Measurements from ENCODE around the gene DONSON. TPM values are rescaled to one million over a fixed set of nuclear protein-coding genes. Genes with fewer than 3 reads are reported as not detected.

DONSON gene
- total RNA-seq, 4 donors from 2014 or later = 5.0 to 15.3 (median 9.0) TPM

DNA sequence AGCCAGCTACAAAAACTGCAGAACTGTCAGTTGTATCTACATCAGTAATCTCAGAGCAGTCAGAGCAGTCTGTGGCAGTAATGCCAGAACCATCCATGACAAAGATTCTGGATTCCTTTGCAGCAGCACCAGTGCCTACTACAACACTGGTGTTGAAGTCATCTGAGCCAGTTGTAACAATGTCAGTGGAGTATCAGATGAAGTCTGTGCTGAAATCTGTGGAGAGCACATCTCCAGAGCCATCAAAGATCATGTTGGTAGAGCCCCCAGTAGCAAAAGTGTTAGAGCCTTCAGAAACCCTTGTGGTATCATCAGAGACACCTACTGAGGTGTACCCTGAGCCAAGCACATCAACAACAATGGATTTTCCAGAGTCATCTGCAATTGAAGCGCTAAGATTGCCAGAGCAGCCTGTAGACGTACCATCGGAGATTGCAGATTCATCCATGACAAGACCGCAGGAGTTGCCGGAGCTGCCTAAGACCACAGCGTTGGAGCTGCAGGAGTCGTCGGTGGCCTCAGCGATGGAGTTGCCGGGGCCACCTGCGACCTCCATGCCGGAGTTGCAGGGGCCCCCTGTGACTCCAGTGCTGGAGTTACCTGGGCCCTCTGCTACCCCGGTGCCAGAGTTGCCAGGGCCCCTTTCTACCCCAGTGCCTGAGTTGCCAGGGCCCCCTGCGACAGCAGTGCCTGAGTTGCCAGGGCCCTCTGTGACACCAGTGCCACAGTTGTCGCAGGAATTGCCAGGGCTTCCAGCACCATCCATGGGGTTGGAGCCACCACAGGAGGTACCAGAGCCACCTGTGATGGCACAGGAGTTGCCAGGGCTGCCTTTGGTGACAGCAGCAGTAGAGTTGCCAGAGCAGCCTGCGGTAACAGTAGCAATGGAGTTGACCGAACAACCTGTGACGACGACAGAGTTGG is 38.4 kb downstream of the DONSON start:
- TF ChIP-seq, protein P1, sequence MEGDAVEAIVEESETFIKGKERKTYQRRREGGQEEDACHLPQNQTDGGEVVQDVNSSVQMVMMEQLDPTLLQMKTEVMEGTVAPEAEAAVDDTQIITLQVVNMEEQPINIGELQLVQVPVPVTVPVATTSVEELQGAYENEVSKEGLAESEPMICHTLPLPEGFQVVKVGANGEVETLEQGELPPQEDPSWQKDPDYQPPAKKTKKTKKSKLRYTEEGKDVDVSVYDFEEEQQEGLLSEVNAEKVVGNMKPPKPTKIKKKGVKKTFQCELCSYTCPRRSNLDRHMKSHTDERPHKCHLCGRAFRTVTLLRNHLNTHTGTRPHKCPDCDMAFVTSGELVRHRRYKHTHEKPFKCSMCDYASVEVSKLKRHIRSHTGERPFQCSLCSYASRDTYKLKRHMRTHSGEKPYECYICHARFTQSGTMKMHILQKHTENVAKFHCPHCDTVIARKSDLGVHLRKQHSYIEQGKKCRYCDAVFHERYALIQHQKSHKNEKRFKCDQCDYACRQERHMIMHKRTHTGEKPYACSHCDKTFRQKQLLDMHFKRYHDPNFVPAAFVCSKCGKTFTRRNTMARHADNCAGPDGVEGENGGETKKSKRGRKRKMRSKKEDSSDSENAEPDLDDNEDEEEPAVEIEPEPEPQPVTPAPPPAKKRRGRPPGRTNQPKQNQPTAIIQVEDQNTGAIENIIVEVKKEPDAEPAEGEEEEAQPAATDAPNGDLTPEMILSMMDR (IDR thresholded peaks at IDR 0.05) = no peak
- no peak for DNase-seq (ENCODE audit: low spot score)
- ATAC-seq (ENCODE audit: low FRiP score) = no peak

DNA sequence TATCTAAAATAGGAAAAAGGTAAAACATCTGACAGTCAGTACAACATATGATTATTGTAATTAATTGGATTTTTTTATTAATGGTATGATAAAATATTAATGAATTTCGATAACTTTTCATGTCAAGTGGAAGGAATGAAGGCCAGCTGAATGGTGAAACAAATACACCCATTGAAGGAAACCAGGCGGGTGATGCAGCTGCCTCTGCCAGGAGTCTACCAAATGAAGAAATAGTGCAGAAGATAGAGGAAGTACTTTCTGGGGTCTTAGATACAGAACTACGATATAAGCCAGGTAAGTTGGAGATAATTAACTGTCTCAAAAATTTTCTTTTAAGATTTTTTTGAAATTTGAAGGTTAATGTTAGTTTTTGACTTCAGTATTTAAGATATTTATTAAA is 42.4 kb downstream of the DONSON start:
- DNase-seq (ENCODE audit: low spot score) (no peak), ATAC-seq (ENCODE audit: low FRiP score) (no peak)
- TF ChIP-seq, protein P1 (IDR thresholded peaks at IDR 0.05) = no peak

DNA sequence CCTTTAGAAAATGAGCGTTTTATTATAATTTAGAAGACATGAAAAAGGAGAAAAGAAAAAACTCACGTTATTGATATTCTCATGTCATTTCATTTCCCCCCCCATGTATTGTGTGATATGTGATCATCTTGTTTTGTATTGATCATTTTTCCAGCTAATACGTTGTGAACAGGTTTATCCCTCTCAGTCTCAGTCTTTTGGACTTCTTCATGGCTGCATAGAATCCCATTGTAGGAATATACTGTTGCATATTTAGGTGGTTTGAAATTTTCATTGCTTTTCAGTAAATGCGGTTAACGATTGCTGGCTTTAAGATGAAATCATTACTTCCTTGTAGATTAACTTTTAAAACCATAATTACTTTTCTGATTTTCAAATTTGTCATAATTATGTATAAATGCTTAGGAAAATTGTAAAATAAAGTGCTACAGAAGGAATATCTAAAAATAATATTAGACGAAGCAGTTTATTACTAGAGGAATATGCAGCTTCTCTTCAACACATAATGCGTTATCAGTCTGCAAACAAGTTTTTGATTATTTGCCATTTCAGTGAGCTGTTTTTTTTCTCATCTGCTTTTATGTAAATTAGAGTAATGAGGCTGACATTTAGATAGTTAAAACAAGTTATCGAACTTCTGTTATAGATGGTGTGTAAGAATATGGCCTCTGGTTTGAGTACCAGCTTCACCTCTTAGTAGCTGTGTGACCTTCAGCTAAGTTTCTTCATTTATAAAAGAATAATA is 43.9 kb downstream of the DONSON start:
- TF ChIP-seq, protein P1 (IDR thresholded peaks at IDR 0.05) = no peak
- no peak for DNase-seq (ENCODE audit: low spot score)
- ATAC-seq (ENCODE audit: low FRiP score) = no peak

DNA sequence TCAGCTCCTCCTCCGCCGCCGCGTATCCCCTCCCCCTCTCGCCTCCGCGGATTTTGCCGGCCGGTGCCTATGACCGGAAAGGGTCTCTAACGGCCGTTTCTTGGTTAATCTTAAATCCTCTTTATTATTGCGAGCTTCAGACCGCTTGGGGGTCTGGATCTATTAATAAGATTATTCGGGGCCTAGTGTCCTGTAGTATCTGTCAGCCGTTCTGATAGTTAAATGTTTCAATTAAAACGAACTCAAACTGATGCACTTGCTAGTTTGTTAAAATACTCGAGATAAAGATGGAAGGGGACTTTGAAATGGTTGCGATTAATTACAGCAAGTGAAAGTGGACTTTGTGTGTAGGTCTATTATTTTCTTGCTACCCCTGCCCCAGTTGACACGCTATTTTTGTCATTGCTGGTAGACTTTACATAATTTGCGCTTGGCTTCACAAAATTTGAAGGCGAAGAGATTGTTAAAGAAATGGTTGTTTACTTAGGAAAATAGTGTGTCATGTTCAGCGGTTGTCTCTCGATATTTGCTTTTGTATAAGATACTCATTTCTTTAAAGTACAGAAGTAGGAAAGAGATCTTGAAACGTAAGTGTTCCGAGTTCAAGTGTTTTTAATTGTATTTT is 44.9 kb downstream of the DONSON start:
- DNase-seq (ENCODE audit: low spot score) = no peak

DNA sequence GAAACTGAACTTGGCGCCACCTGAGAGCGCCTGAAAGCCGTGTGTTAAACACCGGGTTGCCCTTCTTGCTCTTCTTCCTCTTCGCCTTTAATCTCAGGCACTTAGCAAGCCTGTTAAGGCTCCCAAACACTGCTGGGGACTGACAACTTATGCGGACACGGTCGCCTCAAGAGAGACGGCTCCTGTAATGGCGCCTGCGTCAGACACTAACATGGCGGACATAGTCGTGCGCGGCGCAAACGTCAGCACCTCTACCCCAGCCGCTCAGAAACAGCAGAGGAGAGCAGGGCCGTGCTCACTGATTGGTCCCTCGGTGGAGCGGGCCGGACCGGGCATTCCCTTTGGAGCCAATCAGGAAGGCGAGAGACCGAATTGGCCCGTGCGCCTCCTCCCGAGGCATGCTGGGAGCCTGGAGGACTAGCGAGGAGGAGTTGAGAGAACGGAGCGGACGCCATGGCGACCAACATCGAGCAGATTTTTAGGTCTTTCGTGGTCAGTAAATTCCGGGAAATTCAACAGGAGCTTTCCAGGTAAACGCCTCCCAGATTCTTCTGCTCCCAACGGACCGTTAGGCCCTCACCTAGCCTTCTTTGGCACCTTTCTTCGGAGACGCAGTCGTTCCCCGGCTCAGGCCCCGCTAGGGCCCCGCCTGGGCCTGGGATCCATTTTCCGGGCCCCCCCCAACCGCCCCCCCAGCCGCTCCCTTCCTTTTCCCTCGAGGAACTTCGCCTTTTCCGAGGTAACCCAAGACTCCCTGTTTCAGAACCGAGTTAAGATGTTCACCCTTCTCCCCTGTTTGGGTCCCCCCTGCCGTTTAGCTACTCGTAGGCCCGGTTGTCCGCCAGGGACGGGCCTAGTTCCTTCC is 45.6 kb downstream of the DONSON start, which contains the start of gene SON:
Gene SON, plus strand, starts transcription at position 399 of the 865 bp plus-strand sequence. Its CDS starts 55 bp downstream, at position 454.
- TF ChIP-seq, protein P1 (IDR thresholded peaks at IDR 0.05) = no peak
- DNase-seq (ENCODE audit: low spot score) = peak; percentile 88
- peak; percentile 98 for ATAC-seq (ENCODE audit: low FRiP score)

More for the DNA sequence above, 44.9 kb downstream of the DONSON start:
- peak; percentile 30 for ATAC-seq (ENCODE audit: low FRiP score)
- TF ChIP-seq, protein P1 (IDR thresholded peaks at IDR 0.05) = no peak

Measured in omental fat pad (tissue), 4 donors.